ENCODE measurements around the gene RDH12.

The RDH12 gene

GRCh38 chr14:67675219-67675582 is 26.5 kb upstream of the RDH12 start:
- H3K79me2 ChIP-seq (ENCODE audit: control insufficient read depth, insufficient read depth, low read length), result peaks cover 20% of the 10 kb centered on the region
- H2BK15ac ChIP-seq (replicated peaks; ENCODE audit: low read depth), result no peak overlapping the region
- H4K5ac ChIP-seq (ENCODE audit: low read length), result no peak overlapping the region
- H3K4me1 ChIP-seq (ENCODE audit: control insufficient read depth, low read depth, low read length), result no peaks in the 10 kb centered on the region
- no peak overlapping the region for H2BK5ac ChIP-seq (ENCODE audit: low read length)
- H3K79me1 ChIP-seq (ENCODE audit: low read length), result peaks cover 12% of the 10 kb centered on the region
- no peak overlapping the region for H3K4ac ChIP-seq (ENCODE audit: low read depth, low read length)
- no peaks in the 10 kb centered on the region for H3K27me3 ChIP-seq (ENCODE audit: insufficient read depth, low read length, poor library complexity)
- H3K36me3 ChIP-seq (ENCODE audit: control insufficient read depth, insufficient read depth, low read length), result peaks cover 10% of the 10 kb centered on the region
- no CpG with 5 or more reads among the region's 16 CpGs for WGBS (ENCODE audit: extremely low coverage, insufficient coverage, low lambda C conversion rate)
- H3K27ac ChIP-seq (ENCODE audit: low read depth, low read length), result peak overlapping the region; percentile 91
- no peak overlapping the region for H4K8ac ChIP-seq (ENCODE audit: low read depth, low read length)
- H3K9ac ChIP-seq (ENCODE audit: low read length), result peak overlapping the region; percentile 94
- H3K4me2 ChIP-seq (ENCODE audit: low read length), result peak overlapping the region; percentile 79
- peak overlapping the region; percentile 91 for H3K4me3 ChIP-seq (ENCODE audit: low read length)
- no peak overlapping the region for H2AK5ac ChIP-seq (ENCODE audit: low read length)
- peak overlapping the region; percentile 97 for H3K56ac ChIP-seq (ENCODE audit: low read length)
- H3K18ac ChIP-seq (ENCODE audit: low read length), result no peak overlapping the region
- no peak overlapping the region for H3K23ac ChIP-seq (ENCODE audit: low read length)
- DNase-seq, result peak; percentile 14
- no peak overlapping the region for H2BK120ac ChIP-seq (ENCODE audit: low read depth, low read length)

GRCh38 chr14:67679006-67679405 is 22.7 kb upstream of the RDH12 start:
- Histone ChIP-seq H3K18ac (ENCODE audit: low read length) (no peak overlapping the region), H3K23ac (ENCODE audit: low read length) (no peak overlapping the region), H3K4me2 (ENCODE audit: low read length) (no peak overlapping the region), H3K79me1 (ENCODE audit: low read length) (peaks cover 5% of the 10 kb centered on the region), H3K56ac (ENCODE audit: low read length) (no peak overlapping the region), H3K9ac (ENCODE audit: low read length) (no peak overlapping the region), H3K79me2 (ENCODE audit: control insufficient read depth, insufficient read depth, low read length) (peaks cover 8% of the 10 kb centered on the region), H2BK15ac (replicated peaks; ENCODE audit: low read depth) (no peak overlapping the region), H4K8ac (ENCODE audit: low read depth, low read length) (no peak overlapping the region), H3K27me3 (ENCODE audit: insufficient read depth, low read length, poor library complexity) (no peaks in the 10 kb centered on the region), H2BK5ac (ENCODE audit: low read length) (no peak overlapping the region), H3K4ac (ENCODE audit: low read depth, low read length) (no peak overlapping the region), H2AK5ac (ENCODE audit: low read length) (no peak overlapping the region), H4K5ac (ENCODE audit: low read length) (no peak overlapping the region), H2BK120ac (ENCODE audit: low read depth, low read length) (no peak overlapping the region), H3K27ac (ENCODE audit: low read depth, low read length) (no peak overlapping the region), H3K36me3 (ENCODE audit: control insufficient read depth, insufficient read depth, low read length) (peaks cover 15% of the 10 kb centered on the region), H3K4me3 (ENCODE audit: low read length) (no peak overlapping the region), H3K4me1 (ENCODE audit: control insufficient read depth, low read depth, low read length) (no peaks in the 10 kb centered on the region)
- WGBS (ENCODE audit: extremely low coverage, insufficient coverage, low lambda C conversion rate), result no CpG with 5 or more reads among the region's 2 CpGs
- DNase-seq, result no peak

DNA sequence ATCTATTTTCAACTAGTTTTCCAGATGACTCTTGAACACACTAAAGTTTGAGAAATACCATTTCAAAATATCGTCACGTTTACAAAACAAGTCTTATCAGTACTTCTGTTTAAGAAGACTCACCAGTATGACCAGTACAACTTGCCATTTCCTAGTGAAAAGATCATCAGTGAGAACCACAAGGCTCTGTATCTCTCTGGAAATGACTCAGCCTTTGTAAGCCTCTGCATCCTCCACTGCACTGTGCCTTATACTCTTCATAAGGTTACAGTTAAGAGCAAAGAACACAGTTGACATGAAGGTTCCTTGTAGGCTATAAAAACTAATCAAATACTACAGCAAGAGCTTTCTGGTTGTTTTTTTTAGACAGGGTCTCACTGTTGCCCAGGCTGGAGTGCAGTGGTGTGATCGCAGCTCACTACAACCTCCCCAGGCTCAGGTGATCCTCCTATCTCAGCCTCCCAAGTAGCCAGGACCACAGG is 21.5 kb upstream of the RDH12 start:
- Histone ChIP-seq H3K4me3 (ENCODE audit: low read length) (no peak overlapping the region), H3K9ac (ENCODE audit: low read length) (no peak overlapping the region), H3K4me2 (ENCODE audit: low read length) (no peak overlapping the region), H3K23ac (ENCODE audit: low read length) (no peak overlapping the region), H3K27me3 (ENCODE audit: insufficient read depth, low read length, poor library complexity) (no peaks in the 10 kb centered on the region), H2BK15ac (replicated peaks; ENCODE audit: low read depth) (no peak overlapping the region), H3K4ac (ENCODE audit: low read depth, low read length) (no peak overlapping the region), H4K8ac (ENCODE audit: low read depth, low read length) (no peak overlapping the region), H3K56ac (ENCODE audit: low read length) (no peak overlapping the region), H2BK120ac (ENCODE audit: low read depth, low read length) (no peak overlapping the region), H3K18ac (ENCODE audit: low read length) (no peak overlapping the region), H3K4me1 (ENCODE audit: control insufficient read depth, low read depth, low read length) (no peaks in the 10 kb centered on the region), H4K5ac (ENCODE audit: low read length) (no peak overlapping the region), H3K79me1 (ENCODE audit: low read length) (peaks cover 5% of the 10 kb centered on the region), H3K36me3 (ENCODE audit: control insufficient read depth, insufficient read depth, low read length) (peaks cover 18% of the 10 kb centered on the region), H2AK5ac (ENCODE audit: low read length) (no peak overlapping the region), H2BK5ac (ENCODE audit: low read length) (no peak overlapping the region), H3K27ac (ENCODE audit: low read depth, low read length) (no peak overlapping the region), H3K79me2 (ENCODE audit: control insufficient read depth, insufficient read depth, low read length) (peaks cover 8% of the 10 kb centered on the region)
- DNase-seq, result no peak
- no CpG with 5 or more reads among the region's 3 CpGs for WGBS (ENCODE audit: extremely low coverage, insufficient coverage, low lambda C conversion rate)

DNA sequence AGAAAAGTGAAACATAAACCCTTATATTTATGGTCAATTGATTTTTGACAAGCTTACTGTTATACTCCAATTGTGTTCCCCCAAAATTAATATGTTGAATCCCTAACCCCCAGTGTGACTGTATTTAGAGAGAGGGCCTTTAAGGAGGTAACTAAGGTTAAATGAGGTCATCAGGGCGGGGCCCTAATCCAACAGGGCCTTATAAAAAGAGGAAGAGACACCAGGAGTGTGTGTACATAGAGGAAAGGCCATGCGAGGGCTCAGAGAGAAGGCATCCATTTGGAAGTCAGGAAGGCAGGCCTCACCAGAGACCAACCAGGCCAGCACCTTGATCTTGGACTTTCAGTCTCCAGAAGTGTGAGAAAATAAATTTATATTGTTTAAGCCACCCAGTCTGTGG is 20.7 kb upstream of the RDH12 start:
- no peak overlapping the region for H3K4ac ChIP-seq (ENCODE audit: low read depth, low read length)
- no peak overlapping the region for H4K8ac ChIP-seq (ENCODE audit: low read depth, low read length)
- no peak overlapping the region for H2BK120ac ChIP-seq (ENCODE audit: low read depth, low read length)
- no peak overlapping the region for H2AK5ac ChIP-seq (ENCODE audit: low read length)
- H3K4me2 ChIP-seq (ENCODE audit: low read length), result no peak overlapping the region
- H3K27me3 ChIP-seq (ENCODE audit: insufficient read depth, low read length, poor library complexity), result no peaks in the 10 kb centered on the region
- no peak overlapping the region for H3K18ac ChIP-seq (ENCODE audit: low read length)
- H3K23ac ChIP-seq (ENCODE audit: low read length), result no peak overlapping the region
- DNase-seq, result no peak
- peaks cover 7% of the 10 kb centered on the region for H3K79me1 ChIP-seq (ENCODE audit: low read length)
- peaks cover 20% of the 10 kb centered on the region for H3K36me3 ChIP-seq (ENCODE audit: control insufficient read depth, insufficient read depth, low read length)
- no peak overlapping the region for H2BK15ac ChIP-seq (replicated peaks; ENCODE audit: low read depth)
- H3K79me2 ChIP-seq (ENCODE audit: control insufficient read depth, insufficient read depth, low read length), result peaks cover 8% of the 10 kb centered on the region
- H2BK5ac ChIP-seq (ENCODE audit: low read length), result no peak overlapping the region
- WGBS (ENCODE audit: extremely low coverage, insufficient coverage, low lambda C conversion rate), result no CpG with 5 or more reads among the region's 2 CpGs
- no peak overlapping the region for H3K56ac ChIP-seq (ENCODE audit: low read length)
- H3K9ac ChIP-seq (ENCODE audit: low read length), result no peak overlapping the region
- no peaks in the 10 kb centered on the region for H3K4me1 ChIP-seq (ENCODE audit: control insufficient read depth, low read depth, low read length)
- H3K27ac ChIP-seq (ENCODE audit: low read depth, low read length), result no peak overlapping the region
- H3K4me3 ChIP-seq (ENCODE audit: low read length), result no peak overlapping the region
- no peak overlapping the region for H4K5ac ChIP-seq (ENCODE audit: low read length)

DNA sequence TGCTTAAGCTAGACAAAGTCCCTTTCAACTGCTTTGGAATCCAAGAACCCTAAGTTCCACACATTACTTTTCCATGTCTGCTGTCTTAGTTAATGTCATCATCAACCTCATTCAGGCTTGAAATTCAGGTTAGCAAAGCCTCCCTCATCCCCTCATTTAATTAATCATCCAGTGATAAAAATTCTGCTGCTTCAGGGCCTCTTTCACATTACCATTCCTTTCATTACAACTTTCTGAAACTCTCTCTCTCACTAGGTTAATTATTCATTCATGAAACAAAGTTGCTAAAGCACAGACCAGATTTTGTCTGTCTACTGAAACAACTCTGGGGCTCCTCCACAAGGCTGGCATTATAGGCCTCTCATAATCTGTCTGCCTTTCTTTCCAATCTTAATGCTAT is 17.8 kb upstream of the RDH12 start:
- no peak for DNase-seq
- Histone ChIP-seq H4K5ac (ENCODE audit: low read length) (no peak overlapping the region), H2BK15ac (replicated peaks; ENCODE audit: low read depth) (no peak overlapping the region), H3K18ac (ENCODE audit: low read length) (no peak overlapping the region), H4K8ac (ENCODE audit: low read depth, low read length) (no peak overlapping the region), H2BK120ac (ENCODE audit: low read depth, low read length) (no peak overlapping the region), H3K79me1 (ENCODE audit: low read length) (peaks cover 8% of the 10 kb centered on the region), H3K27me3 (ENCODE audit: insufficient read depth, low read length, poor library complexity) (no peaks in the 10 kb centered on the region), H3K56ac (ENCODE audit: low read length) (no peak overlapping the region), H3K79me2 (ENCODE audit: control insufficient read depth, insufficient read depth, low read length) (peaks cover 11% of the 10 kb centered on the region), H3K23ac (ENCODE audit: low read length) (no peak overlapping the region), H2BK5ac (ENCODE audit: low read length) (no peak overlapping the region), H3K27ac (ENCODE audit: low read depth, low read length) (no peak overlapping the region), H3K4me3 (ENCODE audit: low read length) (no peak overlapping the region), H3K9ac (ENCODE audit: low read length) (no peak overlapping the region), H3K4ac (ENCODE audit: low read depth, low read length) (no peak overlapping the region), H2AK5ac (ENCODE audit: low read length) (no peak overlapping the region), H3K4me2 (ENCODE audit: low read length) (no peak overlapping the region), H3K4me1 (ENCODE audit: control insufficient read depth, low read depth, low read length) (no peaks in the 10 kb centered on the region), H3K36me3 (ENCODE audit: control insufficient read depth, insufficient read depth, low read length) (peaks cover 17% of the 10 kb centered on the region)

DNA sequence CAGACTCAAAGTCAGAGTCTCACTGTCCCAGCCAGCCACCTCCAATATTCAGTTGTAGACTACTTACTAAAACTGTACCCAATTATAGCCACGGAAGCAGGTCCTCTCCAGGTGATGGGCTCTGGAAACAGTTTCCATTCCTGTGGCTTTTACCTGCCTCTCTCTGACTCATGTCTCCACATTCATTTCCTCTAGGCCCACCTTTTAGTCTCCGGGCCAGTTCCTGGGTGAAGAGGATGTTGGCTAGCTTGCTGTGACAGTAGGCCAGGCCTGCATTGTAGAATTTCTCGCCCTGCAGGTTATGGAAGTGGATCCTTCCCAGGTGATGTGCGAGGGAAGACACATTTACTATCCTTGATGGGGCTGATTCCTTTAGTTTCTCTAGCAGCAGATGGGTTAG is 11.7 kb upstream of the RDH12 start:
- Histone ChIP-seq H3K27me3 (ENCODE audit: insufficient read depth, low read length, poor library complexity) (no peaks in the 10 kb centered on the region), H2BK5ac (ENCODE audit: low read length) (no peak overlapping the region), H3K23ac (ENCODE audit: low read length) (no peak overlapping the region), H3K79me2 (ENCODE audit: control insufficient read depth, insufficient read depth, low read length) (peaks cover 38% of the 10 kb centered on the region), H3K9ac (ENCODE audit: low read length) (no peak overlapping the region), H3K4me2 (ENCODE audit: low read length) (no peak overlapping the region), H2AK5ac (ENCODE audit: low read length) (no peak overlapping the region), H3K36me3 (ENCODE audit: control insufficient read depth, insufficient read depth, low read length) (peaks cover 27% of the 10 kb centered on the region), H2BK15ac (replicated peaks; ENCODE audit: low read depth) (no peak overlapping the region), H3K4me1 (ENCODE audit: control insufficient read depth, low read depth, low read length) (peaks cover 3% of the 10 kb centered on the region), H3K4me3 (ENCODE audit: low read length) (no peak overlapping the region), H2BK120ac (ENCODE audit: low read depth, low read length) (no peak overlapping the region), H4K8ac (ENCODE audit: low read depth, low read length) (no peak overlapping the region), H3K27ac (ENCODE audit: low read depth, low read length) (no peak overlapping the region), H3K18ac (ENCODE audit: low read length) (no peak overlapping the region), H3K79me1 (ENCODE audit: low read length) (peaks cover 26% of the 10 kb centered on the region), H3K4ac (ENCODE audit: low read depth, low read length) (no peak overlapping the region), H4K5ac (ENCODE audit: low read length) (no peak overlapping the region), H3K56ac (ENCODE audit: low read length) (no peak overlapping the region)
- DNase-seq, result no peak
- no CpG with 5 or more reads among the region's 4 CpGs for WGBS (ENCODE audit: extremely low coverage, insufficient coverage, low lambda C conversion rate)
